ENCODE measurements around the gene KRT2. TPM values are rescaled to one million over a fixed set of nuclear protein-coding genes. Genes with fewer than 3 reads are reported as not detected.

The KRT2 gene
- total RNA-seq, 1 experiment from 2014 or later: not detected

DNA sequence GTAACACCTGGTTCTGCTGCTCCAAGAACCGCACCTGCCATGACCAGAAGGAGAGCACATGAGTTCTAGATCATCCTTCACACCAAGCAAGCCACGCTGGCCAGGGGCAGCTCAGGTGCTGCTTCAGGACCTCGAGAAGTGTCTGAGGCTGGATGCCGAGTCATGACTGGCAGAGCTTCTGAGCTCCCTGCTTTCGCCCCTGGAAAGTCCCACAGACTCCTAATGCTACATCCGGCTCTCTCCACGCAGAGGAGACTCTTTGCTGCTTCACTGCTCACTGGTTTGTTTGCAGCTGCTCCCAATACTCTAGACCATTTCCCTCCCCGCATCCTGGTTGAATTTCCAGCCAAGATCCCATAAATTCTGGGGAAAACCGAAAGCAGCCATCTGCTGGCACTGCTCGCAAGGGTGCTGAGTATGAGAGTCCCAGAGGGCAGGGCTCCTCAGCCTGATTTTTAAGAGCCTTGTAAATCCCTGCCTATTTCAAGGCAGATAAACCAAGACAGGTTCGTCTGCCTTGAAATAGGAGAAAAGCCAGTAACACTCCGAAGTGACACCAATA is 1.4 kb downstream of the KRT2 start (continued):
- TF ChIP-seq, protein P1, sequence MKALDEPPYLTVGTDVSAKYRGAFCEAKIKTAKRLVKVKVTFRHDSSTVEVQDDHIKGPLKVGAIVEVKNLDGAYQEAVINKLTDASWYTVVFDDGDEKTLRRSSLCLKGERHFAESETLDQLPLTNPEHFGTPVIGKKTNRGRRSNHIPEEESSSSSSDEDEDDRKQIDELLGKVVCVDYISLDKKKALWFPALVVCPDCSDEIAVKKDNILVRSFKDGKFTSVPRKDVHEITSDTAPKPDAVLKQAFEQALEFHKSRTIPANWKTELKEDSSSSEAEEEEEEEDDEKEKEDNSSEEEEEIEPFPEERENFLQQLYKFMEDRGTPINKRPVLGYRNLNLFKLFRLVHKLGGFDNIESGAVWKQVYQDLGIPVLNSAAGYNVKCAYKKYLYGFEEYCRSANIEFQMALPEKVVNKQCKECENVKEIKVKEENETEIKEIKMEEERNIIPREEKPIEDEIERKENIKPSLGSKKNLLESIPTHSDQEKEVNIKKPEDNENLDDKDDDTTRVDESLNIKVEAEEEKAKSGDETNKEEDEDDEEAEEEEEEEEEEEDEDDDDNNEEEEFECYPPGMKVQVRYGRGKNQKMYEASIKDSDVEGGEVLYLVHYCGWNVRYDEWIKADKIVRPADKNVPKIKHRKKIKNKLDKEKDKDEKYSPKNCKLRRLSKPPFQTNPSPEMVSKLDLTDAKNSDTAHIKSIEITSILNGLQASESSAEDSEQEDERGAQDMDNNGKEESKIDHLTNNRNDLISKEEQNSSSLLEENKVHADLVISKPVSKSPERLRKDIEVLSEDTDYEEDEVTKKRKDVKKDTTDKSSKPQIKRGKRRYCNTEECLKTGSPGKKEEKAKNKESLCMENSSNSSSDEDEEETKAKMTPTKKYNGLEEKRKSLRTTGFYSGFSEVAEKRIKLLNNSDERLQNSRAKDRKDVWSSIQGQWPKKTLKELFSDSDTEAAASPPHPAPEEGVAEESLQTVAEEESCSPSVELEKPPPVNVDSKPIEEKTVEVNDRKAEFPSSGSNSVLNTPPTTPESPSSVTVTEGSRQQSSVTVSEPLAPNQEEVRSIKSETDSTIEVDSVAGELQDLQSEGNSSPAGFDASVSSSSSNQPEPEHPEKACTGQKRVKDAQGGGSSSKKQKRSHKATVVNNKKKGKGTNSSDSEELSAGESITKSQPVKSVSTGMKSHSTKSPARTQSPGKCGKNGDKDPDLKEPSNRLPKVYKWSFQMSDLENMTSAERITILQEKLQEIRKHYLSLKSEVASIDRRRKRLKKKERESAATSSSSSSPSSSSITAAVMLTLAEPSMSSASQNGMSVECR (CRISPR knock-in tag; IDR thresholded peaks at IDR 0.05; ENCODE audit: borderline replicate concordance): no peak
- TF ChIP-seq, protein P2, sequence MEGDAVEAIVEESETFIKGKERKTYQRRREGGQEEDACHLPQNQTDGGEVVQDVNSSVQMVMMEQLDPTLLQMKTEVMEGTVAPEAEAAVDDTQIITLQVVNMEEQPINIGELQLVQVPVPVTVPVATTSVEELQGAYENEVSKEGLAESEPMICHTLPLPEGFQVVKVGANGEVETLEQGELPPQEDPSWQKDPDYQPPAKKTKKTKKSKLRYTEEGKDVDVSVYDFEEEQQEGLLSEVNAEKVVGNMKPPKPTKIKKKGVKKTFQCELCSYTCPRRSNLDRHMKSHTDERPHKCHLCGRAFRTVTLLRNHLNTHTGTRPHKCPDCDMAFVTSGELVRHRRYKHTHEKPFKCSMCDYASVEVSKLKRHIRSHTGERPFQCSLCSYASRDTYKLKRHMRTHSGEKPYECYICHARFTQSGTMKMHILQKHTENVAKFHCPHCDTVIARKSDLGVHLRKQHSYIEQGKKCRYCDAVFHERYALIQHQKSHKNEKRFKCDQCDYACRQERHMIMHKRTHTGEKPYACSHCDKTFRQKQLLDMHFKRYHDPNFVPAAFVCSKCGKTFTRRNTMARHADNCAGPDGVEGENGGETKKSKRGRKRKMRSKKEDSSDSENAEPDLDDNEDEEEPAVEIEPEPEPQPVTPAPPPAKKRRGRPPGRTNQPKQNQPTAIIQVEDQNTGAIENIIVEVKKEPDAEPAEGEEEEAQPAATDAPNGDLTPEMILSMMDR (IDR thresholded peaks at IDR 0.05): no peak

DNA sequence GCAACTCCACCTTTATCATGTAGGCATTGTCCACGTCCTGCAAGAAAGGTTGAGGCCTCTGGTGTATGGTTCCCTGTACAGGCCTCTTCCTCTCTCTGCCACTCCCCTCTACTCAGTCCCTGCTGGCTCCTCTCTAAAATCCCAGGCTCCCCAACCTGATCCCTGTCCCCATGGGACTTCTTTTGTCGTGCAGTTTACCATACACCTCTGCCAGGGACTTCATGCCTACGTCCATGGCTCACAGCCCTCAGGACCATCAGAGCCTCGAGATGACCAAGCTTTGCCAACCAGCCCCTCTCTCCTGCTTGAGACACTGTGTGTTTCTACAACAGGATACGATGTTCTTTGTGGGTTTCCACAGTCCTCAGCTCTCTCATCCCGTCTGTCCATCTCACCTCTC is 2.9 kb downstream of the KRT2 start:
- TF ChIP-seq ZNF121 (CRISPR knock-in tag; IDR thresholded peaks at IDR 0.05): no peak
- TF ChIP-seq NR1H2 (CRISPR knock-in tag; IDR thresholded peaks at IDR 0.05): no peak
- TF ChIP-seq ELF4 (CRISPR knock-in tag; IDR thresholded peaks at IDR 0.05; ENCODE audit: low read depth): no peak
- TF ChIP-seq, protein P3, sequence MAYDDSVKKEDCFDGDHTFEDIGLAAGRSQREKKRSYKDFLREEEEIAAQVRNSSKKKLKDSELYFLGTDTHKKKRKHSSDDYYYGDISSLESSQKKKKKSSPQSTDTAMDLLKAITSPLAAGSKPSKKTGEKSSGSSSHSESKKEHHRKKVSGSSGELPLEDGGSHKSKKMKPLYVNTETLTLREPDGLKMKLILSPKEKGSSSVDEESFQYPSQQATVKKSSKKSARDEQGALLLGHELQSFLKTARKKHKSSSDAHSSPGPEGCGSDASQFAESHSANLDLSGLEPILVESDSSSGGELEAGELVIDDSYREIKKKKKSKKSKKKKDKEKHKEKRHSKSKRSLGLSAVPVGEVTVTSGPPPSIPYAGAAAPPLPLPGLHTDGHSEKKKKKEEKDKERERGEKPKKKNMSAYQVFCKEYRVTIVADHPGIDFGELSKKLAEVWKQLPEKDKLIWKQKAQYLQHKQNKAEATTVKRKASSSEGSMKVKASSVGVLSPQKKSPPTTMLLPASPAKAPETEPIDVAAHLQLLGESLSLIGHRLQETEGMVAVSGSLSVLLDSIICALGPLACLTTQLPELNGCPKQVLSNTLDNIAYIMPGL (CRISPR knock-in tag; IDR thresholded peaks at IDR 0.05): no peak
- no peak for TF ChIP-seq NFE2L1 (CRISPR knock-in tag; IDR thresholded peaks at IDR 0.05)
- no peak for TF ChIP-seq ZNF263 (CRISPR knock-in tag; IDR thresholded peaks at IDR 0.05; ENCODE audit: low read depth)
- TF ChIP-seq, protein P4, sequence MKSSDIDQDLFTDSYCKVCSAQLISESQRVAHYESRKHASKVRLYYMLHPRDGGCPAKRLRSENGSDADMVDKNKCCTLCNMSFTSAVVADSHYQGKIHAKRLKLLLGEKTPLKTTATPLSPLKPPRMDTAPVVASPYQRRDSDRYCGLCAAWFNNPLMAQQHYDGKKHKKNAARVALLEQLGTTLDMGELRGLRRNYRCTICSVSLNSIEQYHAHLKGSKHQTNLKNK (CRISPR knock-in tag; IDR thresholded peaks at IDR 0.05): no peak
- TF ChIP-seq SOX15 (CRISPR knock-in tag; IDR thresholded peaks at IDR 0.05): no peak
- TF ChIP-seq SMAD4 (CRISPR knock-in tag; IDR thresholded peaks at IDR 0.05): no peak
- no peak for TF ChIP-seq ZBTB21 (CRISPR knock-in tag; IDR thresholded peaks at IDR 0.05; ENCODE audit: borderline replicate concordance)
- TF ChIP-seq RORB (CRISPR knock-in tag; IDR thresholded peaks at IDR 0.05): no peak
- TF ChIP-seq TP53 (CRISPR knock-in tag; IDR thresholded peaks at IDR 0.05): no peak
- no peak for TF ChIP-seq IRF2 (CRISPR knock-in tag; IDR thresholded peaks at IDR 0.05; ENCODE audit: borderline replicate concordance, low read depth)
- TF ChIP-seq, protein P5, sequence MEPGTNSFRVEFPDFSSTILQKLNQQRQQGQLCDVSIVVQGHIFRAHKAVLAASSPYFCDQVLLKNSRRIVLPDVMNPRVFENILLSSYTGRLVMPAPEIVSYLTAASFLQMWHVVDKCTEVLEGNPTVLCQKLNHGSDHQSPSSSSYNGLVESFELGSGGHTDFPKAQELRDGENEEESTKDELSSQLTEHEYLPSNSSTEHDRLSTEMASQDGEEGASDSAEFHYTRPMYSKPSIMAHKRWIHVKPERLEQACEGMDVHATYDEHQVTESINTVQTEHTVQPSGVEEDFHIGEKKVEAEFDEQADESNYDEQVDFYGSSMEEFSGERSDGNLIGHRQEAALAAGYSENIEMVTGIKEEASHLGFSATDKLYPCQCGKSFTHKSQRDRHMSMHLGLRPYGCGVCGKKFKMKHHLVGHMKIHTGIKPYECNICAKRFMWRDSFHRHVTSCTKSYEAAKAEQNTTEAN (CRISPR knock-in tag; IDR thresholded peaks at IDR 0.05): no peak
- TF ChIP-seq, protein P6, sequence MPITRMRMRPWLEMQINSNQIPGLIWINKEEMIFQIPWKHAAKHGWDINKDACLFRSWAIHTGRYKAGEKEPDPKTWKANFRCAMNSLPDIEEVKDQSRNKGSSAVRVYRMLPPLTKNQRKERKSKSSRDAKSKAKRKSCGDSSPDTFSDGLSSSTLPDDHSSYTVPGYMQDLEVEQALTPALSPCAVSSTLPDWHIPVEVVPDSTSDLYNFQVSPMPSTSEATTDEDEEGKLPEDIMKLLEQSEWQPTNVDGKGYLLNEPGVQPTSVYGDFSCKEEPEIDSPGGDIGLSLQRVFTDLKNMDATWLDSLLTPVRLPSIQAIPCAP (CRISPR knock-in tag; IDR thresholded peaks at IDR 0.05): no peak
- Mint-ChIP-seq H3K4me1 (no peaks in the 10 kb centered on the region), H3K9me3 (peaks cover 11% of the 10 kb centered on the region), H3K4me3 (no peak overlapping the region), H3K27ac (no peak overlapping the region), H3K36me3 (no peaks in the 10 kb centered on the region), H3K27me3 (ENCODE audit: low read depth) (no peaks in the 10 kb centered on the region)
- CTCF ChIA-PET: interaction anchor here (0.8 to 1.8 kb wide), 3 partner anchors 222 to 253 kb away, joined by 3 to 5 read pairs (median 3); no protein-coding TSS in a partner anchor
- POLR2A ChIA-PET: interaction anchor here (0.6 kb wide), 1 partner anchor 299 kb away, joined by 4 read pairs; no protein-coding TSS in a partner anchor
- DNase-seq (ENCODE audit: low spot score) (no peak), ATAC-seq (no peak)
